Measurements from ENCODE around the gene PPP2R5C. TPM values are rescaled to one million over a fixed set of nuclear protein-coding genes. Genes with fewer than 3 reads are reported as not detected.

PPP2R5C gene
- polyA plus RNA-seq, 3 donors = 61.9 to 72.5 (median 64.0) TPM

DNA sequence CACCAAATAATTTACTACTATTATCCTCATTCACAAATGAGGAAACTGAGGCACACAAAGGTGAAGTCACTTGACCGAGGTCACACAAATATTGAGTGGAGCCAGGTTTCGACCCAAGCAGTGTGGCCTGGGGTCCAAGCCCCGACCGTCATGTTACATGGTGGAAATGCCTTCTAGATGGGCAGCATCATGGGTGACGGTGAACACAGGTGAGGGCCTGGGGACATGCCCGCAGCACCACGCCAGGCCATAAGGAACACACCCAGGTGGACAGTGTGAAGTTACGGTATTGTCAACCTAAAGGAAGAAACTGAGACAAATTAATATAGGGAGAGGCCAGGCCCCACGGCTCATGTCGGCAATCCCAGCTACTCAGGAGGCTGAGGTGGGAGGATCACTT lies 167.6 kb downstream of the PPP2R5C start:
- H3K4me1 Mint-ChIP-seq = peaks cover 9% of the 10 kb centered on the region
- no peak overlapping the region for H3K9ac ChIP-seq (ENCODE audit: insufficient read depth, low read length, poor library complexity, severe bottlenecking)
- H3K4me3 ChIP-seq (replicated peaks in 1 of 3; ENCODE audit: low read depth in 2 of 3, low read length in 3 of 3) = no peak overlapping the region
- H3K27me3 Mint-ChIP-seq (ENCODE audit: low read depth in 3 of 3) = peaks cover 1 to 5% (median 4%) of the 10 kb centered on the region in 3 donors
- H4K20me1 ChIP-seq (ENCODE audit: insufficient read depth, low read length) = no peaks in the 10 kb centered on the region
- no peak overlapping the region for H3K4me2 ChIP-seq (replicated peaks; ENCODE audit: extremely low read depth, low read length, poor library complexity, severe bottlenecking)
- H3K27ac ChIP-seq (ENCODE audit: low read depth in 1 of 2, low read length in 2 of 2) = no peak overlapping the region
- peaks cover 26 to 37% of the 10 kb centered on the region in 2 donors for H3K36me3 Mint-ChIP-seq
- no peaks in the 10 kb centered on the region for H3K9me3 ChIP-seq (replicated peaks in 1 of 2; ENCODE audit: control insufficient read depth in 1 of 2, insufficient read depth in 1 of 2, low read length in 2 of 2)
- over 99% methylated on average over 8 of the region's 10 CpGs for WGBS (ENCODE audit: insufficient coverage)
- TF ChIP-seq, protein P1, sequence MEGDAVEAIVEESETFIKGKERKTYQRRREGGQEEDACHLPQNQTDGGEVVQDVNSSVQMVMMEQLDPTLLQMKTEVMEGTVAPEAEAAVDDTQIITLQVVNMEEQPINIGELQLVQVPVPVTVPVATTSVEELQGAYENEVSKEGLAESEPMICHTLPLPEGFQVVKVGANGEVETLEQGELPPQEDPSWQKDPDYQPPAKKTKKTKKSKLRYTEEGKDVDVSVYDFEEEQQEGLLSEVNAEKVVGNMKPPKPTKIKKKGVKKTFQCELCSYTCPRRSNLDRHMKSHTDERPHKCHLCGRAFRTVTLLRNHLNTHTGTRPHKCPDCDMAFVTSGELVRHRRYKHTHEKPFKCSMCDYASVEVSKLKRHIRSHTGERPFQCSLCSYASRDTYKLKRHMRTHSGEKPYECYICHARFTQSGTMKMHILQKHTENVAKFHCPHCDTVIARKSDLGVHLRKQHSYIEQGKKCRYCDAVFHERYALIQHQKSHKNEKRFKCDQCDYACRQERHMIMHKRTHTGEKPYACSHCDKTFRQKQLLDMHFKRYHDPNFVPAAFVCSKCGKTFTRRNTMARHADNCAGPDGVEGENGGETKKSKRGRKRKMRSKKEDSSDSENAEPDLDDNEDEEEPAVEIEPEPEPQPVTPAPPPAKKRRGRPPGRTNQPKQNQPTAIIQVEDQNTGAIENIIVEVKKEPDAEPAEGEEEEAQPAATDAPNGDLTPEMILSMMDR (IDR thresholded peaks at IDR 0.05) = no peak
- no peak overlapping the region for H2AFZ ChIP-seq (ENCODE audit: insufficient read depth, low read depth, low read length, poor library complexity, severe bottlenecking)
- H3K27me3 ChIP-seq (ENCODE audit: control insufficient read depth in 2 of 2, insufficient read depth in 2 of 2, low read length in 2 of 2) = no peaks in the 10 kb centered on the region
- H3K27ac Mint-ChIP-seq = peak overlapping the region in 2 of 7 donors; percentile 15 to 35
- H3K36me3 ChIP-seq (replicated peaks in 1 of 2; ENCODE audit: control insufficient read depth in 1 of 2, insufficient read depth in 2 of 2, low read length in 2 of 2) = peaks cover 21 to 39% of the 10 kb centered on the region in 2 donors
- no peaks in the 10 kb centered on the region for H3K79me2 ChIP-seq (ENCODE audit: insufficient read depth, low read length)
- DNase-seq = no peak
- intact Hi-C loops (cut with micrococcal nuclease) = no loop called here
- H3K4me3 Mint-ChIP-seq = no peak overlapping the region
- peaks cover 0 to 3% (median 0%) of the 10 kb centered on the region in 7 donors for H3K9me3 Mint-ChIP-seq
- no peaks in the 10 kb centered on the region for H3K4me1 ChIP-seq (ENCODE audit: control insufficient read depth in 1 of 2, insufficient read depth in 2 of 2, low read length in 2 of 2)

DNA sequence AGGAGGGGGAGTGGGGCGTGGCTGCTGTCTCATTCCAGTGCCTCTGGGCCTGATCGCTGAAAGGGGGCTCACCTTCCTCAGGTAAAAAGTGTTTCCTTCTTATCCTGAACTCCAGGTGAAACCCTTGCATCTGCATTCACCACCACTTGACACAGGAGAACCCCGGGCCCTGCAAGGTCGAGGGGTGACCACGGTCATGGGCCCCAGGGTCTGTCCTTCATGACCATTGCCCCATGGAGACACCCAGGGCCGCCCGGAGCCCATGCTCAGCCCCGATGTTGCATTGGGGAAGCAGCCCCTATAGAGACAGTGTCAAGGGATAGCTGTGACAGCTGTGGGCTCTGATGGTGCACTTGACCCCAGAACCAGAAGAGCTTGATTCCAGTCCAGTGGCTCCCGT lies 168.4 kb downstream of the PPP2R5C start:
- Mint-ChIP-seq H3K4me1 (peaks cover 9% of the 10 kb centered on the region), H3K36me3 (peaks cover 22 to 33% of the 10 kb centered on the region in 2 donors), H3K9me3 (peaks cover 0 to 3% (median 0%) of the 10 kb centered on the region in 7 donors), H3K4me3 (no peak overlapping the region), H3K27me3 (ENCODE audit: low read depth in 3 of 3) (peaks cover 3 to 10% (median 5%) of the 10 kb centered on the region in 3 donors), H3K27ac (peak overlapping the region in 2 of 7 donors; percentile 58 to 75)
- intact Hi-C loops (cut with micrococcal nuclease) = no loop called here
- Histone ChIP-seq H3K4me2 (replicated peaks; ENCODE audit: extremely low read depth, low read length, poor library complexity, severe bottlenecking) (no peak overlapping the region), H3K9me3 (replicated peaks in 1 of 2; ENCODE audit: control insufficient read depth in 1 of 2, insufficient read depth in 1 of 2, low read length in 2 of 2) (no peaks in the 10 kb centered on the region), H4K20me1 (ENCODE audit: insufficient read depth, low read length) (no peaks in the 10 kb centered on the region), H3K4me1 (ENCODE audit: control insufficient read depth in 1 of 2, insufficient read depth in 2 of 2, low read length in 2 of 2) (no peaks in the 10 kb centered on the region), H3K27ac (ENCODE audit: low read depth in 1 of 2, low read length in 2 of 2) (no peak overlapping the region), H3K36me3 (replicated peaks in 1 of 2; ENCODE audit: control insufficient read depth in 1 of 2, insufficient read depth in 2 of 2, low read length in 2 of 2) (peaks cover 16 to 33% of the 10 kb centered on the region in 2 donors), H3K27me3 (ENCODE audit: control insufficient read depth in 2 of 2, insufficient read depth in 2 of 2, low read length in 2 of 2) (no peaks in the 10 kb centered on the region), H3K4me3 (replicated peaks in 1 of 3; ENCODE audit: low read depth in 2 of 3, low read length in 3 of 3) (no peak overlapping the region), H3K79me2 (ENCODE audit: insufficient read depth, low read length) (no peaks in the 10 kb centered on the region), H3K9ac (ENCODE audit: insufficient read depth, low read length, poor library complexity, severe bottlenecking) (no peak overlapping the region), H2AFZ (ENCODE audit: insufficient read depth, low read depth, low read length, poor library complexity, severe bottlenecking) (no peak overlapping the region)
- no peak for DNase-seq
- 95% methylated on average over 8 of the region's 9 CpGs for WGBS (ENCODE audit: insufficient coverage)
- TF ChIP-seq, protein P1 (IDR thresholded peaks at IDR 0.05) = no peak

All from CD14-positive monocyte (primary cell).